ENCODE measurements around the gene SLC6A18. TPM values are rescaled to one million over a fixed set of nuclear protein-coding genes. Genes with fewer than 3 reads are reported as not detected.

Gene SLC6A18
- total and polyA plus RNA-seq, 2 donors from 2014 or later = 1.5 TPM; not detected in 1

- TF ChIP-seq, protein P1, sequence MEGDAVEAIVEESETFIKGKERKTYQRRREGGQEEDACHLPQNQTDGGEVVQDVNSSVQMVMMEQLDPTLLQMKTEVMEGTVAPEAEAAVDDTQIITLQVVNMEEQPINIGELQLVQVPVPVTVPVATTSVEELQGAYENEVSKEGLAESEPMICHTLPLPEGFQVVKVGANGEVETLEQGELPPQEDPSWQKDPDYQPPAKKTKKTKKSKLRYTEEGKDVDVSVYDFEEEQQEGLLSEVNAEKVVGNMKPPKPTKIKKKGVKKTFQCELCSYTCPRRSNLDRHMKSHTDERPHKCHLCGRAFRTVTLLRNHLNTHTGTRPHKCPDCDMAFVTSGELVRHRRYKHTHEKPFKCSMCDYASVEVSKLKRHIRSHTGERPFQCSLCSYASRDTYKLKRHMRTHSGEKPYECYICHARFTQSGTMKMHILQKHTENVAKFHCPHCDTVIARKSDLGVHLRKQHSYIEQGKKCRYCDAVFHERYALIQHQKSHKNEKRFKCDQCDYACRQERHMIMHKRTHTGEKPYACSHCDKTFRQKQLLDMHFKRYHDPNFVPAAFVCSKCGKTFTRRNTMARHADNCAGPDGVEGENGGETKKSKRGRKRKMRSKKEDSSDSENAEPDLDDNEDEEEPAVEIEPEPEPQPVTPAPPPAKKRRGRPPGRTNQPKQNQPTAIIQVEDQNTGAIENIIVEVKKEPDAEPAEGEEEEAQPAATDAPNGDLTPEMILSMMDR (IDR thresholded peaks at IDR 0.05; ENCODE audit: borderline replicate concordance, extremely low read depth, insufficient read depth) = no peak
- Histone ChIP-seq H3K27me3 (ENCODE audit: control insufficient read depth, insufficient read depth, low read length) (no peaks in the 10 kb centered on the region), H3K4me1 (ENCODE audit: control insufficient read depth in 2 of 3, insufficient read depth in 2 of 3, low read depth in 1 of 3, low read length in 3 of 3) (no peaks in the 10 kb centered on the region), H3K4me3 (ENCODE audit: low read length in 3 of 3) (no peak overlapping the region), H3K27ac (ENCODE audit: low read depth in 2 of 2, low read length in 2 of 2) (no peak overlapping the region), H3K9ac (ENCODE audit: low read length in 3 of 3) (no peak overlapping the region), H3K9me3 (ENCODE audit: control insufficient read depth in 2 of 3, insufficient read depth in 1 of 3, low read length in 3 of 3) (no peaks in the 10 kb centered on the region), H3K36me3 (ENCODE audit: control insufficient read depth in 2 of 3, insufficient read depth in 3 of 3, low read length in 3 of 3) (no peaks in the 10 kb centered on the region)
- intact Hi-C loops (cut with DNase I) = no loop called here
- no peak for DNase-seq
- FAIRE-seq = no peak
Measured at GRCh38 chr5:1251678-1252580, 26.7 kb downstream of the SLC6A18 start.

GRCh38 chr5:1252681-1253080 lies 27.5 kb downstream of the SLC6A18 start:
- intact Hi-C loops (cut with DNase I) = no loop called here
- Histone ChIP-seq H3K27ac (ENCODE audit: low read depth in 2 of 2, low read length in 2 of 2) (no peak overlapping the region), H3K4me1 (ENCODE audit: control insufficient read depth in 2 of 3, insufficient read depth in 2 of 3, low read depth in 1 of 3, low read length in 3 of 3) (no peaks in the 10 kb centered on the region), H3K36me3 (ENCODE audit: control insufficient read depth in 2 of 3, insufficient read depth in 3 of 3, low read length in 3 of 3) (no peaks in the 10 kb centered on the region), H3K9me3 (ENCODE audit: control insufficient read depth in 2 of 3, insufficient read depth in 1 of 3, low read length in 3 of 3) (no peaks in the 10 kb centered on the region), H3K4me3 (ENCODE audit: low read length in 3 of 3) (no peak overlapping the region), H3K27me3 (ENCODE audit: control insufficient read depth, insufficient read depth, low read length) (no peaks in the 10 kb centered on the region), H3K9ac (ENCODE audit: low read length in 3 of 3) (no peak overlapping the region)
- TF ChIP-seq, protein P1 (IDR thresholded peaks at IDR 0.05; ENCODE audit: borderline replicate concordance, extremely low read depth, insufficient read depth) = no peak
- FAIRE-seq (no peak), DNase-seq (no peak)

DNA sequence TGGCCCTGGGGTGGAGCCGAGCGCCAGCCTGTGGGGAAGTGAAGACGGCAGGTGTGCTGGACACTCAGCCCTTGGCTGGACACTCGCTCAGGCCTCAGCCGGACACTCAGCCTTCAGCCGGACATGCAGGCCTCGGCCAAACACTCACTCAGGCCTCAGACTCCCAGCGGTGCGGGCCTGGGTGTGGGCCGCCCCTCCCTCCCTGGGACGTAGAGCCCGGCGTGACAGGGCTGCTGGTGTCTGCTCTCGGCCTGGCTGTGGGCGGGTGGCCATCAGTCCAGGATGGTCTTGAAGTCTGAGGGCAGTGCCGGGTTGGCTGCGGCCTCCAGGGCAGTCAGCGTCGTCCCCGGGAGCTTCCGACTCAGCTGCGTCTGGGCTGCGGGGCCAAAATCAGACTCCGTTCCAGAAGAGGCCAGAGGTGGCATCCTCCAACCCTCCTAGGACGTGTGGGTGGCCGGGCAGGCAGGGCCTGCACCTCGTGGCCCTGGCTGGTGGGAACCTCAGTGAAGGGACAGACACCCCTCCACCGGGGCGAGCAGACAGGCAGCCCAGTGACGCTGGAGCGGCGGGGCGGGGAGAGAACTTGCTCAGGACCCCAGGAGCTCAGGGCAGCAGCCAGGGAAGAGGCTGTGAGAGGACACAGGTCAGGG lies 28.4 kb downstream of the SLC6A18 start:
- Histone ChIP-seq H3K4me1 (ENCODE audit: control insufficient read depth in 2 of 3, insufficient read depth in 2 of 3, low read depth in 1 of 3, low read length in 3 of 3) (no peaks in the 10 kb centered on the region), H3K36me3 (ENCODE audit: control insufficient read depth in 2 of 3, insufficient read depth in 3 of 3, low read length in 3 of 3) (no peaks in the 10 kb centered on the region), H3K9me3 (ENCODE audit: control insufficient read depth in 2 of 3, insufficient read depth in 1 of 3, low read length in 3 of 3) (no peaks in the 10 kb centered on the region), H3K27me3 (ENCODE audit: control insufficient read depth, insufficient read depth, low read length) (no peaks in the 10 kb centered on the region), H3K27ac (ENCODE audit: low read depth in 2 of 2, low read length in 2 of 2) (no peak overlapping the region), H3K4me3 (ENCODE audit: low read length in 3 of 3) (no peak overlapping the region), H3K9ac (ENCODE audit: low read length in 3 of 3) (no peak overlapping the region)
- intact Hi-C loops (cut with DNase I) = no loop called here
- TF ChIP-seq, protein P1 (IDR thresholded peaks at IDR 0.05; ENCODE audit: borderline replicate concordance, extremely low read depth, insufficient read depth) = no peak
- FAIRE-seq (no peak), DNase-seq (no peak)

Measured in kidney (tissue), 14 donors.